ENCODE measurements around the gene MCOLN3.

The MCOLN3 gene

GRCh38 chr1:85048296-85049064 lies at the start of gene MCOLN3:
Gene MCOLN3, minus strand, starts transcription at chr1:85048500. Its CDS starts 3,140 bp downstream, at chr1:85045360.
- peak in 1 of 2 donors; percentile 38 for DNase-seq

GRCh38 chr1:85093644-85094043 lies 45.3 kb upstream of the MCOLN3 start:
- DNase-seq, result no peak

GRCh38 chr1:85091671-85092280 lies 43.5 kb upstream of the MCOLN3 start:
- peak in 1 of 2 donors; percentile 12 for DNase-seq

GRCh38 chr1:85090225-85090624 lies 41.9 kb upstream of the MCOLN3 start:
- peak in 1 of 2 donors; percentile 32 for DNase-seq

- no peak for DNase-seq
These were observed 40.9 kb upstream of the MCOLN3 start for GRCh38 chr1:85089203-85089602.

- DNase-seq, result no peak
These were observed 40.1 kb upstream of the MCOLN3 start for GRCh38 chr1:85088408-85088784.

GRCh38 chr1:85087659-85088407 lies 39.5 kb upstream of the MCOLN3 start:
- no peak for DNase-seq

GRCh38 chr1:85085417-85085816 lies 37.1 kb upstream of the MCOLN3 start:
- DNase-seq, result no peak

GRCh38 chr1:85078903-85079302 lies 30.6 kb upstream of the MCOLN3 start:
- peak in 1 of 2 donors; percentile 26 for DNase-seq

- DNase-seq, result no peak
These were observed 26.2 kb upstream of the MCOLN3 start for GRCh38 chr1:85074365-85074964.

- DNase-seq, result no peak
These were observed 22.7 kb upstream of the MCOLN3 start for GRCh38 chr1:85070972-85071492.

GRCh38 chr1:85068846-85069245 lies 20.5 kb upstream of the MCOLN3 start:
- no peak for DNase-seq

GRCh38 chr1:85065550-85065949 lies 17.2 kb upstream of the MCOLN3 start:
- DNase-seq, result no peak

GRCh38 chr1:85062425-85063026 lies 14.2 kb upstream of the MCOLN3 start:
- DNase-seq, result no peak

- peak; percentile 90 to 95 for DNase-seq
These were observed 13.6 kb upstream of the MCOLN3 start for GRCh38 chr1:85061711-85062424.

GRCh38 chr1:85060038-85060437 lies 11.7 kb upstream of the MCOLN3 start:
- DNase-seq, result no peak

- DNase-seq, result no peak
These were observed 11.3 kb upstream of the MCOLN3 start for GRCh38 chr1:85059563-85059962.

- DNase-seq, result no peak
These were observed 10.5 kb upstream of the MCOLN3 start for GRCh38 chr1:85058786-85059185.

- DNase-seq, result no peak
These were observed 10.0 kb upstream of the MCOLN3 start for GRCh38 chr1:85058311-85058710.

- no peak for DNase-seq
These were observed 6.4 kb upstream of the MCOLN3 start for GRCh38 chr1:85054664-85055063.

GRCh38 chr1:85049735-85050166 lies 1.5 kb upstream of the MCOLN3 start:
- DNase-seq, result no peak

All from CD4-positive, alpha-beta T cell treated with Interferon alpha-2 for 1 hour (primary cell).